Testis (tissue), 3 donors: ENCODE data around the gene NDUFV3. TPM values are rescaled to one million over a fixed set of nuclear protein-coding genes. Genes with fewer than 3 reads are reported as not detected.
"Not testable (repeated sequence)": the region's sequence is repeated elsewhere in the genome, so short reads cannot be mapped to it uniquely, and the experiment has no call there.

ENCODE experiments used
- DNase-seq: peaks from one replicate; pipeline ENCODE4 v3.0.0-alpha.2; 2019
- H3K27ac ChIP-seq, 2 donors: fragments of 200-600 bp; sonication (generic); one replicate each; pipeline ENCODE4 v1.5.1; 2019
- H3K27me3 ChIP-seq: fragments of 200-600 bp; sonication (generic); one replicate; pipeline ENCODE4 v1.5.1; 2019
- H3K36me3 ChIP-seq: fragments of 200-600 bp; sonication (generic); one replicate; pipeline ENCODE4 v1.5.1; 2017; ENCODE audit warnings: low read depth; ENCODE audit errors: missing control alignments
- H3K4me1 ChIP-seq: fragments of 200-600 bp; sonication (generic); one replicate; pipeline ENCODE4 v1.5.1; 2019
- H3K4me3 ChIP-seq, 2 donors: fragments of 200-600 bp; sonication (generic); one replicate each; pipeline ENCODE4 v1.5.1; 2017 to 2019
- H3K9me3 ChIP-seq: fragments of 200-600 bp; sonication (generic); one replicate; pipeline ENCODE4 v1.5.1; 2017
- POLR2A ChIP-seq: fragments of 450-650 bp; IDR thresholded peaks from one replicate; pipeline ENCODE4 v1.6.1; 2017; ENCODE audit warnings: antibody characterized with exemption, mild to moderate bottlenecking, moderate library complexity
- WGBS, 2 donors: methylation state at CpG; one replicate each; pipeline ENCODE4 v1.1.5; 2018; 5-methylcytosine and 5-hydroxymethylcytosine counted together
- intact Hi-C: fragments of 100-400 bp; cut with DNase I; formaldehyde crosslinking; loops from one replicate; pipeline ENCODE4 v1.15.1; 2023; ENCODE audit warnings: low total_unique reads
- polyA plus RNA-seq: library from polyadenylated mRNA; stranded (reverse); fragments of 350-450 nt; fragmentation: Illumina TruSeq; extraction: RNeasy Lipid Tissue Mini Kit (QIAGEN cat#74804); gene quantifications from one replicate; pipeline ENCODE4 v1.2.3, GENCODE V29; 2014; ENCODE audit warnings: low read depth, low replicate concordance; ENCODE audit not compliant: insufficient read depth
- total RNA-seq, 2 donors: library from RNA; depleted of rRNA; stranded (reverse); fragments of >200 nt; gene quantifications; one replicate each; pipeline ENCODE4 v1.2.3, GENCODE V29; 2016
- TF ChIP-seq, protein P1 (sequence below), 3 experiments: fragments of 450-650 bp in 2 of 3; fragments of 200-600 bp in 1 of 3; sonication (generic) in 1 of 3; IDR thresholded peaks; one replicate each; pipeline ENCODE4 v1.5.1; 2016 to 2019; ENCODE audit warnings: antibody characterized with exemption in 3 of 3, mild to moderate bottlenecking in 2 of 3, moderate library complexity in 1 of 3

The NDUFV3 gene
- total and polyA plus RNA-seq, 3 donors from 2014 or later: 35.2 to 53.3 (median 37.8) TPM

DNA sequence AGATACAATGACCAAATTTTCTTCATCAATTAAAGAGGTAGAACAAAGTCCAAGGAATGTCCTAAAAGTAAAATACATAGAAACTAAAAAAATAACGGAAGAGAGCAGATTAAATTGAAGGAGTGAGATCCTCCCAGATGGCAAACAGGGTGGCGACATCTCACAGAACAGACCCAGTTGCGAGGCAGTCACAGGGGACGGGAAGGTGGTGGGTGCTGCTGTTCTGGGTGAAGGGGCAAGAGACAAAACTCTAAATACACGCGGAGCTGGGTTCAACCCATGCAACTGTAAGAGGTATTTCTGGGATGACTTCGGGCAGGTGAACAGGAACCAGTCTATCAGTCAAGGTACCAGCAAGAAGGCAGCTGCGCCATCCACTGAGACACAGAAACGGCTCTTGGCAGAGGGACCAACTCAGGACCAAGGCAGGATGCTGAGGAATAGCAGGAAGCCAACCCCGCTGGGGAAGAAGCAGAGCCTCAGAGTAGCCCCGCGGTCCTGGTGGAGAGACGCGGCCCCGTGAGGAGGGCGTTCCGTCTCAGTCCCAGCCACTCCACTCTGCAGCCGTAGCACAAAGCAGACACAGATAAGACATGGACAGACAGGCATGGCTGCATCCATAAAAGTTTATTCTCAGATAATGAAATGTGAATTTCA is 45.9 kb upstream of the NDUFV3 start:
- 85 to 88% methylated on average over 18 of the region's 18 CpGs for WGBS, 2 donors
- Histone ChIP-seq H3K36me3 (no peaks in the 10 kb centered on the region), H3K27ac (no peak overlapping the region), H3K4me1 (no peaks in the 10 kb centered on the region), H3K4me3 (no peak overlapping the region), H3K9me3 (no peaks in the 10 kb centered on the region), H3K27me3 (no peaks in the 10 kb centered on the region)
- no peak for DNase-seq
- intact Hi-C loops: no loop called here
- TF ChIP-seq POLR2A: no peak
- TF ChIP-seq, protein P1, sequence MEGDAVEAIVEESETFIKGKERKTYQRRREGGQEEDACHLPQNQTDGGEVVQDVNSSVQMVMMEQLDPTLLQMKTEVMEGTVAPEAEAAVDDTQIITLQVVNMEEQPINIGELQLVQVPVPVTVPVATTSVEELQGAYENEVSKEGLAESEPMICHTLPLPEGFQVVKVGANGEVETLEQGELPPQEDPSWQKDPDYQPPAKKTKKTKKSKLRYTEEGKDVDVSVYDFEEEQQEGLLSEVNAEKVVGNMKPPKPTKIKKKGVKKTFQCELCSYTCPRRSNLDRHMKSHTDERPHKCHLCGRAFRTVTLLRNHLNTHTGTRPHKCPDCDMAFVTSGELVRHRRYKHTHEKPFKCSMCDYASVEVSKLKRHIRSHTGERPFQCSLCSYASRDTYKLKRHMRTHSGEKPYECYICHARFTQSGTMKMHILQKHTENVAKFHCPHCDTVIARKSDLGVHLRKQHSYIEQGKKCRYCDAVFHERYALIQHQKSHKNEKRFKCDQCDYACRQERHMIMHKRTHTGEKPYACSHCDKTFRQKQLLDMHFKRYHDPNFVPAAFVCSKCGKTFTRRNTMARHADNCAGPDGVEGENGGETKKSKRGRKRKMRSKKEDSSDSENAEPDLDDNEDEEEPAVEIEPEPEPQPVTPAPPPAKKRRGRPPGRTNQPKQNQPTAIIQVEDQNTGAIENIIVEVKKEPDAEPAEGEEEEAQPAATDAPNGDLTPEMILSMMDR (IDR thresholded peaks at IDR 0.05): no peak

DNA sequence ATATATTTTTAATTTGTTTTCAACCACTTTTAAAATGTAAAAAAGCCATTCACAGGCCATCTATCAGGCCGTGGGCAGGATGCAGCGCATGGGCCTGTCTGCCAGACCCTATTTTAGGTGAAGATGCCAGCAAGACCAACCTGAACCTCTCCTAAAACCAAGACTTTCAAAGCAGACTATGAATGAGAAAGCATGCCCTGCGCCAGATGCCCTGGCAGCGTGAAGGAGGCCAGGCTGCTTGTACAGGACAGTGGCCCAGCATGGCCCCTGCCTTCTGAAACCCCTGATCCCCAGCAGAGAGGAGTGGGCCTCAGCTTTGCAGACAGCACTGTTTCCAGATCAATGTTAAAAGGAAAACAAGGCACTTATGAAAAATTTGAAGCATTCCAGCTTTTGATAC is 45.4 kb upstream of the NDUFV3 start:
- TF ChIP-seq, protein P1 (IDR thresholded peaks at IDR 0.05): no peak
- TF ChIP-seq POLR2A: no peak
- no peak overlapping the region for H3K27ac ChIP-seq
- H3K27me3 ChIP-seq: no peaks in the 10 kb centered on the region
- no peaks in the 10 kb centered on the region for H3K36me3 ChIP-seq
- no peak overlapping the region for H3K4me3 ChIP-seq
- no peaks in the 10 kb centered on the region for H3K9me3 ChIP-seq
- 84 to 94% methylated on average over 4 of the region's 4 CpGs for WGBS, 2 donors
- no peaks in the 10 kb centered on the region for H3K4me1 ChIP-seq
- DNase-seq: no peak
- intact Hi-C loops: no loop called here

- H3K9me3 ChIP-seq, intact Hi-C loops, H3K27ac ChIP-seq, H3K4me3 ChIP-seq, H3K27me3 ChIP-seq, H3K4me1 ChIP-seq, DNase-seq, H3K36me3 ChIP-seq: not testable (repeated sequence)
- 93 to 96% methylated on average over 56 to 93 of the region's 95 CpGs for WGBS, 2 donors
These were observed 44.8 kb upstream of the NDUFV3 start for GRCh38 chr21:42848144-42848931.

- intact Hi-C loops: no loop called here
- Histone ChIP-seq H3K9me3 (no peaks in the 10 kb centered on the region), H3K27ac (no peak overlapping the region), H3K36me3 (no peaks in the 10 kb centered on the region), H3K4me1 (no peaks in the 10 kb centered on the region), H3K4me3 (no peak overlapping the region), H3K27me3 (no peaks in the 10 kb centered on the region)
- TF ChIP-seq, protein P1 (IDR thresholded peaks at IDR 0.05): no peak
- TF ChIP-seq POLR2A: no peak
- no peak for DNase-seq
- 88 to 89% methylated on average over 49 to 52 of the region's 54 CpGs for WGBS, 2 donors
These were observed 44.0 kb upstream of the NDUFV3 start for GRCh38 chr21:42848932-42849758.
